ENCODE measurements around the gene HFE.

DNA sequence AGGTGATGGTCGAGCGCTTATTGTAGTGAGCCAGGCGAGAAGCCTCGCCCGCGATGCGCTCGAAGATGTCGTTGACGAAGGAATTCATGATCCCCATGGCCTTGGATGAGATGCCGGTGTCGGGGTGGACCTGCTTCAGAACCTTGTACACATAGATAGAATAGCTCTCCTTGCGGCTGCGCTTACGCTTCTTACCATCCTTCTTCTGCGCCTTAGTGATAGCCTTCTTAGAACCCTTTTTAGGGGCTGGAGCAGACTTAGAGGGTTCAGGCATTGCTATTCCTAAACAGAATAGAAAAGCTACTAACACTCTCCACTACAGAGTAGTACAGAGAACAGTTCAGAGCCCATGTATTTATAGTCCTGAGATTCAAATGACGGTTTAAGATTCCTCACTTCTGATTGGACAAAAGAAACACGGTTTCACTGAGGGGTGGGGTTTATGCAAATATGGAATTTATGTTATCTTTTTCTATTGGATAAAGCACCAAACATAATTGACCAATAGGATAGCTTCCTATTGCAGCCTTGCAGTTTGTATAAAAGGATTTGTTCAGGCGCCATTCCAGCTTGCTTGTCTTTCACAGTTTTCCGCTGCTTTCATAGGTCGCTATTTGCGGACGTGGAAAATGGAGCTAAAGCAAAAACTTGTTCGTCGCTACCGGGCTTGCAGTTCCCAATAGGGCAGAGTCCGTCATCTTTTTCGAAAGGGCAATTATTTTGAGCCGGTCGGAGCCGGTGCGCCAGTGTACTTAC lies 43.7 kb upstream of the HFE start:
- no peak; the same call in 1 of the 2 replicates for TF ChIP-seq ZNF24 (IDR thresholded peaks at IDR 0.05)
- TF ChIP-seq, protein P1, sequence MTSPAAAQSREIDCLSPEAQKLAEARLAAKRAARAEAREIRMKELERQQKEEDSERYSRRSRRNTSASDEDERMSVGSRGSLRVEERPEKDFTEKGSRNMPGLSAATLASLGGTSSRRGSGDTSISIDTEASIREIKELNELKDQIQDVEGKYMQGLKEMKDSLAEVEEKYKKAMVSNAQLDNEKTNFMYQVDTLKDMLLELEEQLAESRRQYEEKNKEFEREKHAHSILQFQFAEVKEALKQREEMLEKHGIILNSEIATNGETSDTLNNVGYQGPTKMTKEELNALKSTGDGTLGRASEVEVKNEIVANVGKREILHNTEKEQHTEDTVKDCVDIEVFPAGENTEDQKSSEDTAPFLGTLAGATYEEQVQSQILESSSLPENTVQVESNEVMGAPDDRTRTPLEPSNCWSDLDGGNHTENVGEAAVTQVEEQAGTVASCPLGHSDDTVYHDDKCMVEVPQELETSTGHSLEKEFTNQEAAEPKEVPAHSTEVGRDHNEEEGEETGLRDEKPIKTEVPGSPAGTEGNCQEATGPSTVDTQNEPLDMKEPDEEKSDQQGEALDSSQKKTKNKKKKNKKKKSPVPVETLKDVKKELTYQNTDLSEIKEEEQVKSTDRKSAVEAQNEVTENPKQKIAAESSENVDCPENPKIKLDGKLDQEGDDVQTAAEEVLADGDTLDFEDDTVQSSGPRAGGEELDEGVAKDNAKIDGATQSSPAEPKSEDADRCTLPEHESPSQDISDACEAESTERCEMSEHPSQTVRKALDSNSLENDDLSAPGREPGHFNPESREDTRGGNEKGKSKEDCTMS (CRISPR knock-in tag; conservative IDR thresholded peaks at IDR 0.05), result no peak
- no peak; the same call in 1 of the 2 replicates for TF ChIP-seq ZNF230 (CRISPR knock-in tag; IDR thresholded peaks at IDR 0.05)
- TF ChIP-seq ZNF362 (CRISPR knock-in tag; IDR thresholded peaks at IDR 0.05; ENCODE audit: borderline replicate concordance), result no peak
- peak; percentile 87 for TF ChIP-seq POLR2AphosphoS5 (IDR thresholded peaks at IDR 0.05; ENCODE audit: low read depth, low read length)
- no peak for TF ChIP-seq ZNF274 (CRISPR knock-in tag; IDR thresholded peaks at IDR 0.05)
- TF ChIP-seq SMC3 (IDR thresholded peaks at IDR 0.05; ENCODE audit: low read length), result no peak; the same call in 1 of the 2 replicates
- no peak for TF ChIP-seq SETDB1 (CRISPR knock-in tag; IDR thresholded peaks at IDR 0.05; ENCODE audit: borderline replicate concordance)
- TF ChIP-seq ETV6 (CRISPR knock-in tag; conservative IDR thresholded peaks at IDR 0.05), result no peak
- no peak for TF ChIP-seq CTCF (CRISPR knock-in tag; IDR thresholded peaks at IDR 0.05)
- TF ChIP-seq ZNF644 (CRISPR knock-in tag; IDR thresholded peaks at IDR 0.05; ENCODE audit: low read depth), result no peak
